Measurements from ENCODE around the gene PIEZO2. TPM values are rescaled to one million over a fixed set of nuclear protein-coding genes. Genes with fewer than 3 reads are reported as not detected.

Gene PIEZO2
- total and polyA plus RNA-seq, 11 donors = 0.04 to 4.9 (median 0.20) TPM; not detected in 2

DNA sequence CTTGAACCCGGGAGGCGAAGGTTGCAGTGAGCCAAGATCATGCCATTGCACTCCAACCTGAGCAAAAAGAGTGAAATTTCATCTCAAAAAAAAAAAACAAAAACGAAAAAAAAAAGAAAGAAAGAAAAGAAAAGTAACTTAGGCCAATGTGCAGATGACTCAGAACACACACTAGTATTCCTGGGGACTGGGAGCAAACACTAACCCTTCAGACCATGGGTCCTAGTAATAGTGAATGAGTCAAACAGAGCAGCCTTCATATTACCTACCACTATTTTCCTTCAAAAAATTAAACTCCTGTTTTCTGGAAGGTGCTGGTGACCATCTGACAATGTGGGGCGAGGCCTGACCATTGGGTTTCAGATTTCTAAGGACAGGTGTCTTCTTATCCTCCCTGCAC lies 253.4 kb downstream of the PIEZO2 start:
- H3K27ac ChIP-seq = no peak overlapping the region
- intact Hi-C loops (cut with DNase I) = no loop called here
- TF ChIP-seq, protein P1, sequence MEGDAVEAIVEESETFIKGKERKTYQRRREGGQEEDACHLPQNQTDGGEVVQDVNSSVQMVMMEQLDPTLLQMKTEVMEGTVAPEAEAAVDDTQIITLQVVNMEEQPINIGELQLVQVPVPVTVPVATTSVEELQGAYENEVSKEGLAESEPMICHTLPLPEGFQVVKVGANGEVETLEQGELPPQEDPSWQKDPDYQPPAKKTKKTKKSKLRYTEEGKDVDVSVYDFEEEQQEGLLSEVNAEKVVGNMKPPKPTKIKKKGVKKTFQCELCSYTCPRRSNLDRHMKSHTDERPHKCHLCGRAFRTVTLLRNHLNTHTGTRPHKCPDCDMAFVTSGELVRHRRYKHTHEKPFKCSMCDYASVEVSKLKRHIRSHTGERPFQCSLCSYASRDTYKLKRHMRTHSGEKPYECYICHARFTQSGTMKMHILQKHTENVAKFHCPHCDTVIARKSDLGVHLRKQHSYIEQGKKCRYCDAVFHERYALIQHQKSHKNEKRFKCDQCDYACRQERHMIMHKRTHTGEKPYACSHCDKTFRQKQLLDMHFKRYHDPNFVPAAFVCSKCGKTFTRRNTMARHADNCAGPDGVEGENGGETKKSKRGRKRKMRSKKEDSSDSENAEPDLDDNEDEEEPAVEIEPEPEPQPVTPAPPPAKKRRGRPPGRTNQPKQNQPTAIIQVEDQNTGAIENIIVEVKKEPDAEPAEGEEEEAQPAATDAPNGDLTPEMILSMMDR (IDR thresholded peaks at IDR 0.05) = no peak
- TF ChIP-seq POLR2A (IDR thresholded peaks at IDR 0.05) = no peak
- H3K9me3 ChIP-seq = no peaks in the 10 kb centered on the region
- no peak overlapping the region for H3K4me3 ChIP-seq
- ATAC-seq (no peak), DNase-seq (no peak)
- no peaks in the 10 kb centered on the region for H3K27me3 ChIP-seq
- H3K36me3 ChIP-seq = no peaks in the 10 kb centered on the region
- H3K4me1 ChIP-seq = no peaks in the 10 kb centered on the region
- 69 to 88% (median 75%) methylated on average over 4 of the region's 4 CpGs for WGBS, 4 donors

DNA sequence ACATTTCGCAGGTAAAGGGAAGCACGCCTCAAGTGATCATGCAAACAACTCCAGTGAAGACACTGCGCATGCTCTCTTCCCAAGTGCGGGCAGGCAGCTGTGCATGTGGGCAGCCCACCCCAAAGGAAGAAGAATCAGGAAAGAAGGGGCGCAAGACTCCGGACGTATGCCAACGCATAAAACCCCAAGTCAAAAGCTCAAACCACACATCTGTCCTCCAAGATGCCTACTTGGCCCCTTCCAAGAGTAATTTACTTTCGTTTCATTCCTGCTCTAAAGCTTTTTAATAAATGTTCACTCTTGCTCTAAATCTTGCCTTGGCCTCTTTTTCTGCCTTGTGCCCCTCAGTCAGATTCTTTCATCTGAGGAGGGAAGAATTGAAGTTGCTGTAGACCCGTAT lies 254.9 kb downstream of the PIEZO2 start:
- DNase-seq (no peak), ATAC-seq (no peak)
- WGBS, 4 donors = 83 to 93% (median 89%) methylated on average over 10 of the region's 10 CpGs
- H3K27me3 ChIP-seq = no peaks in the 10 kb centered on the region
- H3K4me3 ChIP-seq = no peak overlapping the region
- TF ChIP-seq, protein P1 (IDR thresholded peaks at IDR 0.05) = no peak
- no peak for TF ChIP-seq POLR2A (IDR thresholded peaks at IDR 0.05)
- intact Hi-C loops (cut with DNase I) = no loop called here
- no peaks in the 10 kb centered on the region for H3K9me3 ChIP-seq
- no peak overlapping the region for H3K27ac ChIP-seq
- H3K36me3 ChIP-seq = no peaks in the 10 kb centered on the region
- no peaks in the 10 kb centered on the region for H3K4me1 ChIP-seq

DNA sequence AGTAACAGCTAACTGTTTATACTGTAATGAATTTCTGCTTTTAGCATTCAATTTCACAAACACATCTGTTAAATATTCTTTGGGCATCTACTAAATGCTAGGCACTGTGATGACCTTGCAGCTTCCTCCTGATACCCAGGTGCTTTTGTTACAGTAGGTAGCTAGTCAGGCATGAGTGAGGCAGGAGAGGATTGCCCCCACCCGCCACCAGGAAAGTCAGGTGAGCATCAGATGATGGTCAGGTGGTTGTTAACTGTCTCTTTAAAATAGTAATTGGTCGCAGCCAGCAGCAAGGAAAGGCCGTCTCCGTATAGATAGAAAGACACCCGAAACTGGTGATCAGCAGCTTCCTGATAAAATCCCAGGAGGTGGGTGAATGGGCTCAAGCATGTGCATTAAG lies 255.6 kb downstream of the PIEZO2 start:
- H3K27me3 ChIP-seq = no peaks in the 10 kb centered on the region
- WGBS, 4 donors = 81 to 91% (median 86%) methylated on average over 5 of the region's 5 CpGs

DNA sequence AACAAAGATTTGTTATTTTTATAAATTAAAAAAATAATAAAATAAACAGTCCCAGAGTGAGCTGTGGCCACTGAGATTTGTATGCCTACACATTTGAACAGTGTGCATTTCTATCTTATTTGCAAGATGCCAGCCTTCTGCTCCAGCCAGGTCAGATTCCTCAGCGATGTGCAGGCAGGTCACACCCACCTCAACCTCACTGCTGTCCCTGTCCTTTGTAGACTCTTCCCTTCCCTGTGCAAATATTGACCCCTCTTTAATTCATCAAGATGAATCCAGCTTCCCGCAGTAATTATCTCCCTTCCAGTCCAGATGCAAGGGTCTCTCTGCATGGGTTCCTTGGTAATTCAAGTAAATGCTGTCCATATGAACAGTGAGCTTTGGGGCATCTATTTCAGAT lies 256.2 kb downstream of the PIEZO2 start:
- WGBS, 4 donors = 88 to 93% (median 93%) methylated on average over 2 of the region's 2 CpGs

More for the DNA sequence above, 255.6 kb downstream of the PIEZO2 start:
- Histone ChIP-seq H3K36me3 (no peaks in the 10 kb centered on the region), H3K4me1 (no peaks in the 10 kb centered on the region), H3K4me3 (no peak overlapping the region), H3K9me3 (no peaks in the 10 kb centered on the region), H3K27ac (no peak overlapping the region)
- ATAC-seq (no peak), DNase-seq (no peak)
- no peak for TF ChIP-seq POLR2A (IDR thresholded peaks at IDR 0.05)
- TF ChIP-seq, protein P1 (IDR thresholded peaks at IDR 0.05) = no peak
- intact Hi-C loops (cut with DNase I) = no loop called here

More for the DNA sequence above, 256.2 kb downstream of the PIEZO2 start:
- Histone ChIP-seq H3K4me3 (no peak overlapping the region), H3K27me3 (no peaks in the 10 kb centered on the region), H3K4me1 (no peaks in the 10 kb centered on the region), H3K36me3 (no peaks in the 10 kb centered on the region), H3K9me3 (no peaks in the 10 kb centered on the region), H3K27ac (no peak overlapping the region)
- ATAC-seq = no peak
- intact Hi-C loops (cut with DNase I) = no loop called here
- DNase-seq = no peak
- no peak for TF ChIP-seq POLR2A (IDR thresholded peaks at IDR 0.05)
- TF ChIP-seq, protein P1 (IDR thresholded peaks at IDR 0.05) = no peak

Data from heart left ventricle (tissue), 16 donors.